Dermis microvascular lymphatic vessel endothelial cell (primary cell): Measurements from ENCODE around the gene KRT34. TPM values are rescaled to one million over a fixed set of nuclear protein-coding genes. Genes with fewer than 3 reads are reported as not detected.
"Not testable (repeated sequence)": the region's sequence is repeated elsewhere in the genome, so short reads cannot be mapped to it uniquely, and the experiment has no call there.

Experiments used
- DNase-seq, 2 donors: peaks; one replicate each; pipeline versions ENCODE4 v3.0.0 to v3.0.0-alpha.2; 2010; ENCODE audit warnings: low read depth in 2 of 2
- total RNA-seq: library from RNA; depleted of rRNA; stranded (reverse); fragments of >200 nt; gene quantifications from 2 replicates; pipeline ENCODE4 v1.2.1, GENCODE V29; 2014

KRT34 gene
- under 0.01 TPM in 1 of 2 replicates, not detected in the other for total RNA-seq

DNA sequence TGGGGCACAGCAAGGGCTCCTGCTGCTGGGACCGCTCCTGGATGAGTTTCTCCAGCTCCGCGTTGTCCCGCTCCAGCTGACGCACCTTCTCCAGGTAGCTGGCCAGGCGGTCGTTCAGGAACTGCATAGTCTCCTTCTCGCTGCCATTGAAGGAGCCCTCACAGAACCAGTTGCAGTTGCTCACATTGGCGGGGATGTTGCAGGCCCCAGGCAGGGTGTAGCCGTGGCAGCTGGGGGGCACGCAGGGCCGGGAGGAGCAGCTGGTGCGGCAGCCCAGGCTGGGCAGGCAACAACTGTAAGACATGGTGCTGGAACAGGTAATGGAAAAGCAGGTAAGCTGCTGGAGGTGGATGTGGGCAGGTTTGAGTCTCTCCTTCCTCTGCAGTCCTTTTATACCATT lies at the start of gene KRT34:
KRT34 (minus strand) TSS at position 364 of the 400 bp plus-strand sequence; CDS start at position 304, 60 bp downstream.
- not testable (repeated sequence) for DNase-seq

DNA sequence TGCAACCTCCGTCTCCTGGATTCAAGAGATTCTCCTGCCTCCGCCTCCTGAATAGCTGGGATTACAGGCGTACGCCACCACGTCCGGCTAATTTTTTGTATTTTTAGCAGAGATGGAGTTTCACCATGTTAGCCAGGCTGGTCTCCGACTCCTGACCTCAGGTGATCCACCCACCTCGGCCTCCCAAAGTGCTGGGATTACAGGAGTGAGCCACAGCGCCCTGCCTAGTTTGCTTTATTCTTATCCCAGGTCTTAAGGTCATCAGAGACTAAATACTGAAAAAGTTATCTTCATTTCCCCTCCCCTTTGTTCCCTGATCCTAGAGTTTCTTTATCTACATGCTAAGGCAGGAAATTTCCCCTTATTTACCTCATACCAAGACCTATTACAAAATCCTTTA lies 48.3 kb upstream of the KRT34 start:
- not testable (repeated sequence) for DNase-seq

DNA sequence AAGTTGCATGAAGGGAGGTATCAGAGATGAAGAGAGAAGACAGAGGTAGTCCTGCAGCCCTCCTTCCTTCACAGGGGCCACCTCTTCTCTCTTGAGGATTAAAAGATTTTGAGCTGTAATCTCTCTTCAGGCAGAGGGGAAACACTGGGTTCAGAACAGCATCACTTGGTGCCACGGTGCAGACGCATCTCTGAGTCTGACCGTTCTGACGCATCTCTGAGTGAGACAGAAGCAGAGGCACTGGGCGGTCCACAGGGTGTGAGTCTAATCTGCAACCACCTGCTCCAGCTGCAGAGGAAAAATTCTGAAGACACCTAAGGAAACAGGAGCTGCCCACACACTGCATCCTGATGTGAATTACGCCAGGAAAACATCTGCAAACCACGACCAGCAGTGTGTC lies 47.6 kb upstream of the KRT34 start:
- no peak for DNase-seq

DNA sequence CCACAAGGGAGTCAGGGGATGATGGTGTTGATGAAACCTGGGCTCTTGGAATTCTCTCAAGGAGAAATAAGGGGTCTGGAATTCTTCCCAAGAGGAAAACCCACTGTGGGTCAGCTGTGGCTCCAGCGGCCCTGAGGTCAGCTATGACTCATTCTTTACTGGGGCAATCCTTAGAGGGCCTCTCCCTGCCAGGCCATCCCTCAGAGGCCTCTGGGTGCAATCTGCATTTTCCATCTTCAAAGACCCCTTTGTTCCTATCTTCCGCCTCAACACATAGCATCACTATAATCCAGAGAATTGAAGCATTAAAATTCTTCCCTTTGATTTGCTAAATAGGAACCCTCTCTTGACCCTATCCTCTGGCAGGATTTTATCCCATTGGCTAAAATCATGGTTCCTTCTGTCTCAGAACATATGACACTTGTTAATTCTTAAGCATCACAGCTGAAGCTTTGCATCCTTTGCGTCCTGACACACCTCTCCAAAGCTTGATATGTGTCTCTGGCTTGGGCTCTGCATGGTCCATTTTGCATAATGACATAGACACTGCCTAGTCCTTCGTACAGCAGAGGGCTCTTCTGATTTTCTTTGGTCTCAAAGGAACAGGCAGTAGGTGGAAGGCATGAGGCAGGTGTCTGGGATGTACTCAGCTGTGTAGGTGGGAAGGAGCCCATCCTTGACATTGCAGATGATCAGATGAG lies 46.6 kb upstream of the KRT34 start:
- no peak for DNase-seq

DNA sequence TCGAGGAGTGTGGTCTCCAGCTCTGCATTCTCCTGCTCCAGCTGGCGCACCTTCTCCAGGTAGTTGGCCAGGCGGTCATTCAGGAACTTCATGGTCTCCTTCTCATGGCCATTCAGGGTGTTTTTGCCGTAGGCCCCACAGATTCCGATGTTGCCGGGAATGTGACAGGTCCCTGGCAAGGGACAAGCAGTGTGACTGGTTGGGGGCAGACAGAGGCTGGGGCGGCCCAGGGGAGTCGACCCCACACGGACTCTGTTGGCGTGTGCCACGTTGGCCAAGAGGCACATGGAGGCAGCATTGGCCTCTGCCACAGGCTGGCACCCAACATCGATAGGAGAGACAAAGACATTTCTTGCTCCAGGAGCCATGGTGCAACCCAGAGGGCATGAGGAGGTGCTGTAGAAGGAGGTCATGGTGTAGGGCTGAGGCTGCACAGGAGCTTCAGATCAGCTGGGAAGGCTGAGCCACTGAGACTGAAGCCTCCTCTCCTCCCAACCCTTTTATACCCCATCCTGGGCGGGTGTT lies 42.1 kb upstream of the KRT34 start, which contains the start of gene KRT37:
KRT37 (minus strand) TSS at position 475 of the 525 bp plus-strand sequence; CDS start at position 413, 62 bp downstream.
- no peak for DNase-seq

DNA sequence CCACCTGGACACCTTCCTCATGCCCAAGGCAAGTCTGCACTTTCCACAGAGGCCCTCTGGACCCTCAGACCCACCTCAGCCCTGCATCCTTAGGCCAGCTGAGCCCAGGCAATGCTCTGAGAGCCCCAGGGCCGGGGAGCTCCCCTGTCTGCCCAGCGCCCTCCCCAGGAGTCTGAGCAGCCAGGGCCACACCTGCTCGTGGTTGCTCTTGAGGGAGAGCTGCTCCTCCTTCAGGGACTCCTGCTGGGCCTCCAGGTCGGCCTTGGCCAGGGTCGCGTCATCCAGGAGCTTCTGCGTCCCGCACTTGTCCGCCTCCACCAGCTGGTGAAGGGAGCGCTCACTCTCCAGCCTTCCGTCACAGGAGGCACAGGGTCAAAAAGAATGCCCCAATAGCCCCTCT lies 40.5 kb upstream of the KRT34 start:
- DNase-seq, result not testable (repeated sequence)

DNA sequence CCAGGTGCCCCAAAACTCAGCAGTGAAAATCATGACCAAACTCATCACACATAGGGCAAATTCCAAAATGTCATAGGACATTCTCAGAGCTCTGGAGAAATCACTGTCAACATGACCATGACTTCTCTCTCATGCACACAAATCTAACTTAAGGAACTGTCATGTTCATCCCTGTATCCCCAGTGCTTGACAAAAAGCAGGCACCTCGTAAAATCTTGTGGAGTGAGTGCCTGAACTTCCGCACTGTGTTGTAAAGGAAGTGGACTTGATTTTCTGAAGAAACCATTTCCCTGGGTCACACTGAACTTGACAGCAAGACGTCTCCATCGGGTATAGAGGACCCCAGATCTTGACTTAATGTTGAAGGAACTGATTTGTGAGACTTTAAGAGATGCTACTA lies 39.5 kb upstream of the KRT34 start:
- no peak for DNase-seq

DNA sequence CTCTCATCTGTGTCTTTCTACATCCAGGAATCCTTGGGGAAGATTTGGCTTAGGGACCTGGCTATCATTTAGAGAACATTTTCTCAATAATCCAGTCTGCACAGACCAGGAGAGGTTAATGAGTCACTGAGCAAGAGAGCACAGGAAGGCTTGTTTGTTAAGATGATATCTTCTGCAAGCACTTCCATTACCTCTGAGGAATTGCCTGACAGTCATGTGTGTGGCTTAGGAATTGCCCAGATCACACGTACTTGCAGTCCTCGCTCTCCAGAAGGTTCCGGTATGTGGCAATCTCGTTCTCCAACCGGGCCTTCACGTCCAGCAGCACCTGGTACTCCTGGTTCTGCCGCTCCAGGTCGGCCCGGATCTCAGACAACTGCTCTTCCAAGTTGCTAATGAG lies 39.0 kb upstream of the KRT34 start:
- DNase-seq, result no peak

DNA sequence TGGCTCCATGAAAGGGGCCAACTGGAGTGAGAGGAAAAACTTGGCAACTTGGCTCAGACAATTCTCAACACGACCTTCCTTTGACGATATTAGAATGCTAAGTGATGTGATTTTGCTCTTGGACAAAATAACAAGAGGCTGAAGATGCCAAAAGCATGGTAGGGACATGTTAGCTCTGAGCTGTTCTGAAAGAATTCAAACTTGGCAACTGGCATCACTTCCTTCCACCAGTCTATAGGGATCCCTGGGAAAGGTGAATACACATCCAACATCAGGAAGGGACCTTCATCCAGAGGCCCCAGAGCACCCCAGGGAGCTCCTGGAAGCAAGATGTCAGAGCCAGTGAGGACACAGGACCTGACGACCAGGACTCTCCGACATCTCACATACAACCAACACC lies 38.0 kb upstream of the KRT34 start:
- no peak for DNase-seq

DNA sequence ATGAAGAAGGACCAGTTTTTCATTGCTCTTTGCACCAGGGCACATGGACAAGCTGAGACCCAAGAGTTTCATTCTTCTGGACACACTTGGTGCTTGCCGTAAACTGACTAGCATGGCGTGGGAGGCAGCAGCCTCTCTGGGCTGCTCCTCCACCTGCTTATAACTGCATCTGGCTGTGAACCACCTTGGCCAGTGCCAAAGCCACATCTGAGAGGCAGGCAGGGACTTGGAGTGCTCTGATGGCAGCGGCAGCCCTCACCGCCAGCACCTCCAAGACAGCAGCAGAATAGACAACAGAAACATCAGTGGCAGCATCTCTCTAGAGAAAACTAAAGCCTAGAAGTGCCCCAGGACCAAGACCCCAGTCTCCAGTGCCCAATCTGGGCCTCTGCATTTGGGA lies 37.6 kb upstream of the KRT34 start:
- no peak for DNase-seq

DNA sequence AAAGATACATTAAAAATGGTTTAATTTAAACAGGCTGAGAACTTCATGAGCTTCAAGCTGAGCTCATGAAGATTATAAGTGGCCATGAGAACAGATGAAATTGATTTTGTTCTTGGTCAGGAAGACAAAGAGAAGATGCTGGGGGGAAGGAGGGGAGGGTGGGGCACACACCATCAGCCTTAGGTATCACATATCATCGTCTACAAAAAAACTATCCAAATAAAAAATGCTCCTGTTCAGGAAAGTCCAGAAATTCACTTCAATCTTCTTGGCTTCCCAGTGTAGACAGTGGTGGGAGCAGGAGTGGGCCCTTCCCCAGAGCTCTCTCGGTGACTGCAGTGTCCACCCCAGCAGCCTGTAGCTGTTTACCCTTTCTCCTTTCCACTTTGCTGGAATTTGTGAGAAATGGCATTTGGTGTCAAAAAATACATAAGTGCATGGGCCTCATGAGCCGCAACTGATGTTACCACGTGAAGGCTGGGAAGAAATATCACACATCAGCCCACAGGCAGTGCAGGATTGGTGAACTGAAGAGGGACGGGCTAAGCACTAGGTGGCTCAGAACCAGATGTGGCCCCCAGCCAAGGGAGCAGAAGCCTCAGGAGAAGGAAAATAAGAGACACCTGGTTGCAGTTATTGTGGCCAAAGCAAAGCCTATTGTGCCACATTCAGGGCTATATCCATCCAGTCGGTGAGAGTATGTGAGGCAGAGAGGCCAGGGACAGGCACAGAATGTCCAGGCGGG lies 36.2 kb upstream of the KRT34 start:
- no peak for DNase-seq

DNA sequence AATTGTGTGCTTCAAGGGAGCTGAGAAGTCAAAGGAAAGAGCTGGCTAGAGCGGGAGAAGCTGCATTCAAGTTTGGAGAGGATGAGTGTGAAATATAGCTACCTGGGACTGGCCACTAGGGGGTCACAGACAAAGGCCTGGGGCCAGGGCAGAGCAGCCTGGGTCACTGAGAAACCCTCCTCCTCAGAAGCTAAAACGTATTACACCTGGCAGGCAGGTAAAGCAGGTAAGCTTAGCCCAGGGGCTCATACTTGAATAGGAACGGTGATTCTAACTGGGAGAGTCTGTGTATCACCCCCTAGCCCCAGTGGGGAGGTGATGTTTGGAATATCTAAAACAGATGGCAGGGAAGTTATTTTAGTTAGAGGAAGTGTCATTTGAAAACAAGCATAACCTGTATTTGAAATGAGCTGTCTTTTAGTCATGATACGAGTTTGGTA lies 35.5 kb upstream of the KRT34 start:
- DNase-seq, result no peak

DNA sequence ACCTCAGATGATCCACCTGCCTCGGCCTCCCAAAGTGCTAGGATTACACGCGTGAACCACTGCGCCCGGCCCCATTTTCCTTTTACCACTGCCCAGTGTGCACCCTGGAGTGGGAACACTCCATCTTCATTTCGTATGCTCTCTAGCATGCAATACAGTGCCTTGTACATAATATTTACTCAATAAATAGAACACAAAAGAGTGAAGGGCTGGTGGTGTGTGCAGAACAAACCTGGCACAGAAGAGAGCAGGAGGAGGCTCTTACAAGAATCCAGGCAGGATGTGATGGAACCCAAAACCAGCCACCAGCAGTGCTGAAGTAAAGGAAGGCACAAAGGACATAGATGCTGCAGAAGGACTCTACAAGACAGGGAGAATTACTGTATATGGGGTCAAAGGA lies 35.0 kb upstream of the KRT34 start:
- no peak for DNase-seq

DNA sequence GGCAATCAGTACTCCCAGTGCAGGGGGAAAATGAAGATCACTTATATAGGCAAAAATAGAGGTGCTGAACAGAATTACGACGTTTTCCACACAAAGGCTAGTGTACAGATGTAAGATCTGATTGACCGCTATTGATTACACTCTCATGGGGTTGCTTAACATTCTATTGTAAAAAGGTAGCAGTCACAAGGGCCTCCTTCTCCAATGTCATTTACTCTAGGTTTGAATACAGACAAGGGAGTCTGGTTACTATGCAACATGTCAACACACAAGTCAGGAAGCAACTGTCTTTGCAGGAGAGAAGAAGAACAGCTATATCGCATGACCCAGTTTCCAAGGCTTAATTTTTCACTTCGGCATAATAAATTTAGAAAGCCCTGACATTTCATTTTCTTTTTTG lies 34.4 kb upstream of the KRT34 start:
- no peak for DNase-seq

DNA sequence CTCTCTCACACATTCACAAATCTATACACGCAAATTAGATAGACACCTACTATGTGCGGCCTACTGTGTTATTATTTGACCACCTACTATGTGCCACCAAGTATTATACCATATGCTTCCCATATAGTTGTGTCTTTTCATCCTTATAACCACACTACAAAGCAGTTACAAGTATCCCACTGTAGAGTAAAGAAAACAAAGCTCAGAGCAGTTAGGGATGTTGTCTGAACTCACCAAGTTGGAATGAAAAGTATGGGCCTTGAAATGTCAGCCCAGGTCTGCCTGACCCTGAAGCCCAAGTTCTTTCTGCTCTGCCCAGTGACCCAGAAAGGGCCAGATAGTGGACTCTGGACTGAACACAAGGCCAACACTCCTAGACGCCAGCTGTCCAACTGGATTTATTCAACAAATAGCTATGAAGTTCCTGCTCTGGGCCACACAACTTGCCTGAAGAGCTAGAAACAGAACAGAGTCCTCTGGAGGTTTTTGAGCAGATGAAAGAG lies 33.8 kb upstream of the KRT34 start:
- DNase-seq, result no peak

DNA sequence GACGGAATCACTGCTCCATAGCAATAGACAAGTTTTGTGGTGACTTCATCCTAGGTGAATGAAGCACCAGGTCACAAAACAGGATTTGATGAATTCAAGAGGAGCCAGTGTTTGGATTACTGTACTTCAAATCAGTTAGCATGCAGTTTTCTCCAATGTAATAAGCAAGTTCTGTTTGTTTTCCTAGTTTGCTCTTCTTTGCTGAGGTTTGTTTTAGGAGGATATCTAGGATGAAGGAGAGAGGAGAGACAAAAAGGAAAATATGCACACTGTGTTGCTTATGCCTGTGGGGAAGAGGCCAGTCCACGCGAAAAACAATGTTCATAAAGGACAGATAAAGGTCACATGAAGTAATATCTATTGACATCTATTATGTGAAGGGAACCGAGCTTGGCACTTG lies 33.3 kb upstream of the KRT34 start:
- DNase-seq, result no peak

DNA sequence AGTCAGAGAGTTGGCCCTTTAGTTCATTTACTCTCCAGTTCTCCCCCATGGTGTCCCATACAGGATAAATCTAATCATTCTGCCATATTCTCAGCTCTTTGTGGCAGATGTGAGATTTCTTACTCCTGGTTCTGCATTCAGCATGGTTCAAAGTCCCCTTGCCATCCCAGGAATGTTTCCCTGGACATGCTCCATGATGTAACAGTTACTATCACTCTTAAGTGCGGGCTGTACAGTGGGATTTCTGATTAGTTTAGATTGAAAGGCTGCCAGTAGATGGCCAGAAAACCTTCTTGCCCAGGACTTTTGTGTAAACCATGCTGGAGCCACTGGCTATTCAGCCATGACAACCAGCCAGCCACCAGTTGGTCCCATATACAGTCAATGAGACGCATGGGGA lies 31.9 kb upstream of the KRT34 start:
- no peak for DNase-seq

DNA sequence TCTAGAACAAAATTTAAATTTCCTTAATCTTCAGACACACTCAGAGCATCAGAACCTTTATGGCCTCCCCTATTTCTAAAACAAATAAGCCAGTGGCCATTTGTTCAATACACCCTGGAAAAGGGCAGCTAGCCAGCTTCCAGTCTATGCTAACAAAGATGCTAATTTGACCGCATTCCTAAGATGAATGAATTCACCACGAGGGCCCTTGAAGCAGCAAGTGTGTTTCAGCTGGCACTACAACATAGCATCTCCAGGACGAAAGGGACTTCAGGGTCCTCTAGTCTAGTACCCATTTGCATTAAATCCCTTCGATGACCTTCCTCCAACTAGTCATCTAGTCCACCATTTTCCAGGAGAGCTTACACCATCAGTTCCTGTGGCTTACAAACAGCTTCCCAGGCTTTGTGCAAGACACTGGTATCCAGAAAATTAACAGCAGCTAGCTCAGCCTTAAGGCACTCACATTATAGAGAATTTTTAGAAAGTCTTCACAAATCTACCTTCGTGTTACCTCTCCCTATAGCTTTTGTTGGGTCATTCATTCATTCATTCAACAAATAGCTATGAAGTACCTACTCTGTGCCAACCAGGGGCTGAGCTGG lies 31.3 kb upstream of the KRT34 start:
- no peak for DNase-seq

DNA sequence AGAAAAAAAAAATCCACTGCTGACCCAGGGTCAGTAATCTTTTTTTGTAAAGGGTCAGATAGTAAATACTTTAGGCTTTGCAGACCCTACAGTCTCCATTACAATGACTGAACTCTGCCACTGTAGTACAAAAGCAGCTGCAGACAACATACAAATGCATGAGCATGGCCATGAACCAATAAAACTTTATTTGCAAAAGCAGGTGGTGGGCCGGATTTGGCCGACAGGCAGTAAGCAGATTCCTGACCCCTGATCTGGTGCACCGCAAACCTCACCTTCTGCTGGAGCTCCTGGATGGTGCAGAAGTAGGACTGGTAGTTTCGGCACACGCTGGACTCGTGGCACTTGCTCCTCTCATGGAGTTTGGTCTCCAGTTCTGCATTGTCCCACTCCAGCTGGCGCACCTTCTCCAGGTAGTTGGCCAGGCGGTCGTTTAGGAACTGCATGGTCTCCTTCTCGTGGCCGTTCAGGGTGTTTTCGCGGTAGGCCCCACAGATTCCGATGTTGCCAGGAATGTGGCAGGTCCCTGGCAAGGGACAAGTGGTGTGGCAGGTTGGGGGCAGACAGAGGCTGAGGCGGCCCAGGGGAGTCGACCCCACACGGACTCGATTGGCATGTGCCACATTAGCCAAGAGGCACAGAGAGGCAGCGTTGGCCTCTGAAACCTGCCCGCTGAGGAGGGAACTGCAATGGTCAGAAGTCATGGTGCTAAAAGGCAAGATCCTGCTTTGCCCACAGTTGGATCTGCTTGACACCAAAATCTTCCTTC lies 29.1 kb upstream of the KRT34 start:
- no peak for DNase-seq

DNA sequence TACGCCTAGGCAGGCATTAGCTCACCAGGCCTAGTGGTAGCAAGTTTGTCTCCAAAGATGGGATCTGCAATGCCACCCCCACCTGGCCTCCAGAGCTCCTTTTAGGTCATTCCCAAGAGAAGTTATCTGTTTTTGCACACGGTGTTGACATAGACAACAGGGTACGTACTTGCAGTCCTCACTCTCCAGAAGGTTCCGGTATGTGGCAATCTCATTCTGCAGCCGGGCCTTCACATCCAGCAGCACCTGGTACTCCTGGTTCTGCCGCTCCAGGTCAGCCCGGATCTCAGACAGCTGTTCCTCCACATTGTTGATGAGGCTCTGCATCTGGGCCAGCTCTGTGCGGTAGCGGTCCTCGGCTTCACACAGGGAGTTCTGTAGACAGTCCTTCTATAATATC lies 25.1 kb upstream of the KRT34 start:
- DNase-seq, result no peak

DNA sequence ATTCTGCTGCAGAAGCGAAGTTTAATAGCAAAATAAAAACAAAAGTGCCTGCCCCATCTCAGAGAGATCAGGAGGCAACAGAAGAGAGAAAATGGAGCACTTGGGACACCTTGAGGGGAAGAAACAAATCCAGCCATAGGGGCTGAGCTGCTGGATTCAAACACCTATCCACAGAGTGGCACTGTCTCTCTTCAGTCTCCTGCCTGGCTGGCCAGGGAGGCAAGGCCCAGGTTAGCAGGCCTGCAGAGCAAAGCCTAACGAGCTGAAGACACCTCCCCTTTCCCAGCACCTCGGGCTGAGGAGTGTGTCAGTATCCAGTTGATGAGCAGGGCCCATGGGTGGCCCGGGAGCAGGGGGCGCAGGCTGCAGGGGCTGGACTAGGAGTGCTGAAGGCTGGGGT lies 24.1 kb upstream of the KRT34 start:
- DNase-seq, result no peak
